IMR-90 (cell line): ENCODE measurements around the gene MAPRE3. TPM values are rescaled to one million over a fixed set of nuclear protein-coding genes. Genes with fewer than 3 reads are reported as not detected.
A peak's percentile ranks its signal among the peaks of the same experiment; 100 is the strongest.

Experiments used
- ATAC-seq: fragments of 200-7000 bp; cut with Tn5 transposase; 2 replicates; pipeline ENCODE4 v1.9.1; 2020; ENCODE audit warnings: low read depth, mild to moderate bottlenecking, moderate library complexity
- BruUV-seq: library from RNA; stranded (reverse); fragments of 400-500 nt; replicated peaks from 2 replicates; lab custom pipeline; 2021; lab: Mats Ljungman, UMichigan
- CTCF ChIA-PET: fragments of 300-600 bp; formaldehyde crosslinking; extraction: SDS; loops from one replicate; lab custom pipeline; 2021; ENCODE audit warnings: antibody characterized with exemption; lab: Yijun Ruan, JAX
- POLR2A ChIA-PET: fragments of 300-600 bp; sonication (Branson Sonifier 250); formaldehyde crosslinking; loops from one replicate; lab custom pipeline; 2022; ENCODE audit warnings: antibody characterized with exemption; ENCODE audit not compliant: unreplicated experiment; lab: Charles Lee
- DNase-seq: peaks from one replicate; pipeline ENCODE4 v3.0.0; 2013
- H2AFZ ChIP-seq: replicated peaks from 2 replicates; pipeline ENCODE3; 2013; ENCODE audit warnings: low read length, mild to moderate bottlenecking; ENCODE audit not compliant: poor library complexity
- H2AK5ac ChIP-seq: 2 replicates; pipeline ENCODE4 v1.6.1; 2013; ENCODE audit warnings: low read depth, low read length, inconsistent platforms
- H2AK9ac ChIP-seq: replicated peaks from 2 replicates; pipeline ENCODE3; 2013; ENCODE audit warnings: mild to moderate bottlenecking, low read depth, low read length, moderate library complexity; ENCODE audit not compliant: poor library complexity
- H2BK120ac ChIP-seq: 2 replicates; pipeline ENCODE4 v1.6.1; 2013; ENCODE audit warnings: low read depth, low read length, inconsistent platforms
- H2BK15ac ChIP-seq: 3 replicates; pipeline ENCODE4 v1.6.1; 2013; ENCODE audit warnings: low read depth, low read length, inconsistent platforms
- H2BK20ac ChIP-seq: 2 replicates; pipeline ENCODE4 v1.6.1; 2013; ENCODE audit warnings: low read depth, mild to moderate bottlenecking, inconsistent platforms, low read length, moderate library complexity
- H2BK5ac ChIP-seq: 2 replicates; pipeline ENCODE4 v1.6.1; 2013; ENCODE audit warnings: mild to moderate bottlenecking, low read depth, low read length, inconsistent platforms; ENCODE audit not compliant: poor library complexity, severe bottlenecking
- H3K14ac ChIP-seq: replicated peaks from 2 replicates; pipeline ENCODE4 v1.6.1; 2013; ENCODE audit warnings: low read depth, low read length, inconsistent platforms
- H3K18ac ChIP-seq: 2 replicates; pipeline ENCODE4 v1.6.1; 2013; ENCODE audit warnings: low read depth, low read length, control low read depth
- H3K23ac ChIP-seq: 2 replicates; pipeline ENCODE4 v1.6.1; 2013; ENCODE audit warnings: low read depth, low read length, inconsistent platforms
- H3K27ac ChIP-seq: 2 replicates; pipeline ENCODE4 v1.5.1; 2013; ENCODE audit warnings: mild to moderate bottlenecking, control low read depth, low read length; ENCODE audit not compliant: insufficient read depth
- H3K27me3 ChIP-seq: 2 replicates; pipeline ENCODE4 v1.6.1; 2013; ENCODE audit warnings: low read length; ENCODE audit not compliant: control insufficient read depth, insufficient read depth
- H3K36me3 ChIP-seq: 2 replicates; pipeline ENCODE4 v1.6.1; 2013; ENCODE audit warnings: low read length, mixed read lengths; ENCODE audit not compliant: control insufficient read depth, insufficient read depth
- H3K4ac ChIP-seq: 2 replicates; pipeline ENCODE4 v1.6.1; 2013; ENCODE audit warnings: low read depth, low read length, inconsistent platforms
- H3K4me1 ChIP-seq: 2 replicates; pipeline ENCODE4 v1.6.1; 2013; ENCODE audit warnings: low read length, mixed read lengths; ENCODE audit not compliant: control insufficient read depth, insufficient read depth
- H3K4me2 ChIP-seq: 2 replicates; pipeline ENCODE4 v1.6.1; 2013; ENCODE audit warnings: low read depth, mild to moderate bottlenecking, control low read depth, low read length, moderate library complexity
- H3K4me3 ChIP-seq: 2 replicates; pipeline ENCODE4 v1.5.1; 2013; ENCODE audit warnings: low read depth, mild to moderate bottlenecking, control low read depth, low read length, moderate library complexity; ENCODE audit not compliant: insufficient read depth
- H3K56ac ChIP-seq: 2 replicates; pipeline ENCODE4 v1.6.1; 2013; ENCODE audit warnings: low read length, inconsistent platforms; ENCODE audit not compliant: insufficient read depth; ENCODE audit errors: extremely low read depth
- H3K79me1 ChIP-seq, 2 experiments: 2 replicates each; pipeline ENCODE4 v1.6.1; 2013; ENCODE audit warnings: low read length in 2 of 2, inconsistent platforms in 1 of 2, low read depth in 1 of 2
- H3K9ac ChIP-seq: 2 replicates; pipeline ENCODE4 v1.6.1; 2013; ENCODE audit warnings: low read depth, low read length, control low read depth
- H3K9me1 ChIP-seq: 2 replicates; pipeline ENCODE4 v1.6.1; 2013; ENCODE audit warnings: low read length, inconsistent platforms; ENCODE audit not compliant: insufficient read depth
- H3K9me3 ChIP-seq: 2 replicates; pipeline ENCODE4 v1.6.1; 2013; ENCODE audit warnings: low read length; ENCODE audit not compliant: control insufficient read depth, insufficient read depth
- H4K20me1 ChIP-seq: 2 replicates; pipeline ENCODE4 v1.6.1; 2013; ENCODE audit warnings: low read length, inconsistent platforms; ENCODE audit not compliant: insufficient read depth
- H4K5ac ChIP-seq: 2 replicates; pipeline ENCODE4 v1.6.1; 2013; ENCODE audit warnings: mild to moderate bottlenecking, low read depth, low read length, control low read depth
- H4K8ac ChIP-seq, 2 experiments: 2 replicates each; pipeline ENCODE4 v1.6.1; 2013; ENCODE audit warnings: low read depth in 2 of 2, low read length in 2 of 2, control low read depth in 1 of 2, inconsistent platforms in 1 of 2
- H4K91ac ChIP-seq: 2 replicates; pipeline ENCODE4 v1.6.1; 2013; ENCODE audit warnings: low read depth, low read length, inconsistent platforms; ENCODE audit not compliant: insufficient read depth
- BHLHE40 ChIP-seq: fragments of 150-350 bp; IDR thresholded peaks from 2 replicates; pipeline ENCODE4 v1.6.1; 2016; ENCODE audit warnings: mild to moderate bottlenecking, low read depth, low read length
- CEBPB ChIP-seq: IDR thresholded peaks from 2 replicates; pipeline ENCODE4 v1.6.1; 2012; ENCODE audit warnings: low read depth, low read length, improper control_type of control experiment
- CHD1 ChIP-seq: IDR thresholded peaks from 2 replicates; pipeline ENCODE4 v1.6.1; 2012; ENCODE audit warnings: low read depth, low read length, improper control_type of control experiment
- MAFK ChIP-seq: IDR thresholded peaks from 2 replicates; pipeline ENCODE4 v1.6.1; 2012; ENCODE audit warnings: low read depth, low read length, improper control_type of control experiment
- MAZ ChIP-seq: IDR thresholded peaks from 2 replicates; pipeline ENCODE4 v1.6.1; 2012; ENCODE audit warnings: low read depth, mild to moderate bottlenecking, low read length, improper control_type of control experiment, moderate library complexity, borderline replicate concordance
- MXI1 ChIP-seq: IDR thresholded peaks from 2 replicates; pipeline ENCODE4 v1.6.1; 2012; ENCODE audit warnings: low read depth, mild to moderate bottlenecking, low read length, moderate library complexity, borderline replicate concordance
- NFE2L2 ChIP-seq: fragments of 150-350 bp; IDR thresholded peaks from 2 replicates; pipeline ENCODE4 v1.6.1; 2016; ENCODE audit warnings: low read depth, mild to moderate bottlenecking, low read length
- POLR2A ChIP-seq: IDR thresholded peaks from 2 replicates; pipeline ENCODE4 v1.6.1; 2012; ENCODE audit warnings: mild to moderate bottlenecking, low read depth, low read length
- RAD21 ChIP-seq: IDR thresholded peaks from 2 replicates; pipeline ENCODE4 v1.6.1; 2012; ENCODE audit warnings: low read length, improper control_type of control experiment
- RCOR1 ChIP-seq: IDR thresholded peaks from 2 replicates; pipeline ENCODE4 v1.6.1; 2012; ENCODE audit warnings: mild to moderate bottlenecking, low read length, improper control_type of control experiment; ENCODE audit not compliant: insufficient replicate concordance
- RFX5 ChIP-seq: IDR thresholded peaks from 2 replicates; pipeline ENCODE4 v1.8.0; 2012; ENCODE audit warnings: low read depth, mild to moderate bottlenecking, low read length, moderate library complexity
- SMC3 ChIP-seq: fragments of 150-350 bp; IDR thresholded peaks from 2 replicates; pipeline ENCODE4 v1.6.1; 2016; ENCODE audit warnings: low read depth, mild to moderate bottlenecking, antibody characterized with exemption, low read length, moderate library complexity
- WGBS, 2 experiments: methylation state at CpG; one replicate each; pipeline versions ENCODE4 v1.1.5 to v1.1.7; 2013; ENCODE audit warnings: missing lambda C conversion rate in 2 of 2; ENCODE audit not compliant: insufficient read length in 1 of 2; ENCODE audit errors: extremely low coverage in 2 of 2; 5-methylcytosine and 5-hydroxymethylcytosine counted together
- dilution Hi-C: fragments of 300-500 bp; cut with HindIII; formaldehyde crosslinking; loops from one replicate; pipeline ENCODE4 v1.14.3; 2018; ENCODE audit warnings: low sequenced_read_pairs; ENCODE audit not compliant: unreplicated experiment
- in situ Hi-C: fragments of 300-500 bp; cut with MboI; formaldehyde crosslinking; loops from 3 replicates; pipeline ENCODE4 v1.14.3; 2019; ENCODE audit warnings: low sequenced_read_pairs, inconsistent platforms, mixed read lengths
- intact Hi-C: fragments of 100-400 bp; cut with micrococcal nuclease; formaldehyde crosslinking; loops from 2 replicates; pipeline ENCODE4 v1.10.0; 2022
- polyA plus RNA-seq, 3 experiments: library from polyadenylated mRNA; depleted of rRNA; stranded (reverse); fragments of >200 nt; gene quantifications; 2 replicates each; pipeline ENCODE4 v1.2.3, GENCODE V29; 2012; ENCODE audit warnings: low replicate concordance in 1 of 3
- total RNA-seq: library from RNA; depleted of rRNA; stranded (reverse); fragments of >200 nt; gene quantifications from 2 replicates; pipeline ENCODE4 v1.2.3, GENCODE V29; 2012
- TF ChIP-seq, protein P1 (sequence below): fragments of 150-350 bp; IDR thresholded peaks from 2 replicates; pipeline ENCODE4 v1.6.1; 2017; ENCODE audit warnings: mild to moderate bottlenecking, antibody characterized with exemption, low read length, low read depth
- TF ChIP-seq, protein P2 (sequence below): conservative IDR thresholded peaks from 2 replicates; pipeline ENCODE4 v1.5.1; 2012; ENCODE audit warnings: mild to moderate bottlenecking, low read depth, low read length, improper control_type of control experiment
- TF ChIP-seq, protein P3 (sequence below): fragments of 150-350 bp; IDR thresholded peaks from 2 replicates; pipeline ENCODE4 v1.6.1; 2016; ENCODE audit warnings: low read depth, mild to moderate bottlenecking, low read length, moderate library complexity, borderline replicate concordance

MAPRE3 gene
- total and polyA plus RNA-seq, 2 of the 4 experiments (the other 2 are of a cell fraction) = 1.8 to 20.3 TPM

DNA sequence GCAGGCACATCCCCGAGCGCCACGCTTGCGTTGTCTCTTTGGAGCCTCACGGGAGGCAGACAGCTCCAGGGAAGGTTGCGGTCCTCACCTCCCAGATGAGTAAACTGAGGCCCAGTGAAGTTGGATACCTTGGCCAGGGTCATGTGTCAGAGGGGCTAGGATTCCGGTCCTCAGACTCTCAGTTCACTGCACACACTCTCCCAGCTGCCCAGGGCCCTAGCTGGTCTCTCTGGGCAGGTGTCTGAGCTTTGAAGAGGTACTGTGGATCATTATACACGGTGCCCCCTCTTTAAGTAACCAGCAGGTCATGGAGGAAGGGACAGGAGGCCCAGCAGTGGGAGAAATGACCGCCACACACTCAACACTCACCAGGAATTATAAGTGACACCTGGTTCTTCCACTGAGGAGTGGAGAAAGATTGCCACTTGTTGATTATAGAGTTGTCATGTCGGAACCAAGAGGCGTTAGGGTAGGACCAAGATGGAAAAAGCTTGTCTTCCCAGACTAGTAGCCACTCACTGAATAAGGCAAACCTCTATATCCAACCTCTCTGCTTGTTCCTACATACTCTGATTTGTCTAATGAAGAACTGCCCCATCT, 62.9 kb downstream of the MAPRE3 start:
- Histone ChIP-seq H2BK15ac (peak overlapping the region; percentile 60; the same call in 1 of the 3 replicates), H2AK5ac (peak overlapping the region; percentile 99), H3K4ac (peak overlapping the region; percentile 100), H3K36me3 (peaks cover 47% of the 10 kb centered on the region), H2AK9ac (peak overlapping the region; percentile 100), H2BK20ac (peak overlapping the region; percentile 54; the same call in 1 of the 2 replicates), H3K9me3 (no peaks in the 10 kb centered on the region), H3K14ac (peak overlapping the region; percentile 100), H3K18ac (peak overlapping the region; percentile 62), H3K27ac (peak overlapping the region; percentile 90), H3K56ac (peak overlapping the region; percentile 79), H3K27me3 (no peaks in the 10 kb centered on the region), H2BK5ac (peak overlapping the region; percentile 75), H3K4me1 (peaks cover 7% of the 10 kb centered on the region), H4K20me1 (peaks cover 33% of the 10 kb centered on the region), H3K9ac (peak overlapping the region; percentile 90), H4K8ac (peak overlapping the region; percentile 85 to 97), H3K4me3 (peak overlapping the region; percentile 94), H4K5ac (peak overlapping the region; percentile 90), H3K23ac (peak overlapping the region; percentile 100), H4K91ac (peak overlapping the region; percentile 99), H3K4me2 (peak overlapping the region; percentile 97), H2BK120ac (peak overlapping the region; percentile 87), H2AFZ (peak overlapping the region; percentile 95), H3K9me1 (peaks cover 8% of the 10 kb centered on the region), H3K79me1 (peaks cover 51 to 96% of the 10 kb centered on the region in 2 experiments)
- peak; percentile 10 for ATAC-seq
- DNase-seq = no peak
- dilution Hi-C loops = no loop called here
- ChIA-PET CTCF (no interaction called here), POLR2A (interaction anchor here (0.7 to 1.4 kb wide), 4 partner anchors 10 to 46 kb away, joined by 3 to 11 read pairs (median 7); no protein-coding TSS in a partner anchor)
- in situ Hi-C loops = no loop called here
- WGBS, 2 experiments = no CpG with 5 or more reads among the region's 11 CpGs
- intact Hi-C loops = no loop called here
- BruUV-seq = no TSS peak
- TF ChIP-seq RAD21 (no peak), POLR2A (no peak), SMC3 (no peak), CEBPB (no peak), MXI1 (no peak), MAZ (no peak), RCOR1 (no peak), MAFK (no peak), RFX5 (no peak), BHLHE40 (no peak), CHD1 (no peak), NFE2L2 (no peak)
- TF ChIP-seq, protein P1, sequence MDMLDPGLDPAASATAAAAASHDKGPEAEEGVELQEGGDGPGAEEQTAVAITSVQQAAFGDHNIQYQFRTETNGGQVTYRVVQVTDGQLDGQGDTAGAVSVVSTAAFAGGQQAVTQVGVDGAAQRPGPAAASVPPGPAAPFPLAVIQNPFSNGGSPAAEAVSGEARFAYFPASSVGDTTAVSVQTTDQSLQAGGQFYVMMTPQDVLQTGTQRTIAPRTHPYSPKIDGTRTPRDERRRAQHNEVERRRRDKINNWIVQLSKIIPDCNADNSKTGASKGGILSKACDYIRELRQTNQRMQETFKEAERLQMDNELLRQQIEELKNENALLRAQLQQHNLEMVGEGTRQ = no peak
- TF ChIP-seq, protein P2, sequence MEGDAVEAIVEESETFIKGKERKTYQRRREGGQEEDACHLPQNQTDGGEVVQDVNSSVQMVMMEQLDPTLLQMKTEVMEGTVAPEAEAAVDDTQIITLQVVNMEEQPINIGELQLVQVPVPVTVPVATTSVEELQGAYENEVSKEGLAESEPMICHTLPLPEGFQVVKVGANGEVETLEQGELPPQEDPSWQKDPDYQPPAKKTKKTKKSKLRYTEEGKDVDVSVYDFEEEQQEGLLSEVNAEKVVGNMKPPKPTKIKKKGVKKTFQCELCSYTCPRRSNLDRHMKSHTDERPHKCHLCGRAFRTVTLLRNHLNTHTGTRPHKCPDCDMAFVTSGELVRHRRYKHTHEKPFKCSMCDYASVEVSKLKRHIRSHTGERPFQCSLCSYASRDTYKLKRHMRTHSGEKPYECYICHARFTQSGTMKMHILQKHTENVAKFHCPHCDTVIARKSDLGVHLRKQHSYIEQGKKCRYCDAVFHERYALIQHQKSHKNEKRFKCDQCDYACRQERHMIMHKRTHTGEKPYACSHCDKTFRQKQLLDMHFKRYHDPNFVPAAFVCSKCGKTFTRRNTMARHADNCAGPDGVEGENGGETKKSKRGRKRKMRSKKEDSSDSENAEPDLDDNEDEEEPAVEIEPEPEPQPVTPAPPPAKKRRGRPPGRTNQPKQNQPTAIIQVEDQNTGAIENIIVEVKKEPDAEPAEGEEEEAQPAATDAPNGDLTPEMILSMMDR = no peak
- TF ChIP-seq, protein P3, sequence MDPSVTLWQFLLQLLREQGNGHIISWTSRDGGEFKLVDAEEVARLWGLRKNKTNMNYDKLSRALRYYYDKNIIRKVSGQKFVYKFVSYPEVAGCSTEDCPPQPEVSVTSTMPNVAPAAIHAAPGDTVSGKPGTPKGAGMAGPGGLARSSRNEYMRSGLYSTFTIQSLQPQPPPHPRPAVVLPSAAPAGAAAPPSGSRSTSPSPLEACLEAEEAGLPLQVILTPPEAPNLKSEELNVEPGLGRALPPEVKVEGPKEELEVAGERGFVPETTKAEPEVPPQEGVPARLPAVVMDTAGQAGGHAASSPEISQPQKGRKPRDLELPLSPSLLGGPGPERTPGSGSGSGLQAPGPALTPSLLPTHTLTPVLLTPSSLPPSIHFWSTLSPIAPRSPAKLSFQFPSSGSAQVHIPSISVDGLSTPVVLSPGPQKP = no peak
